K562 (cell line): ENCODE measurements around the gene PDZRN4. TPM values are rescaled to one million over a fixed set of nuclear protein-coding genes. Genes with fewer than 3 reads are reported as not detected.

Experiments used
- ATAC-seq: fragments of 200-7000 bp; cut with Tn5 transposase; 3 replicates; pipeline ENCODE4 v1.9.1; 2020; ENCODE audit warnings: moderate library complexity
- BruUV-seq: library from RNA; stranded (reverse); fragments of 400-500 nt; replicated peaks from 2 replicates; lab custom pipeline; 2021; lab: Mats Ljungman, UMichigan
- CTCF ChIA-PET: fragments of 300-600 bp; formaldehyde crosslinking; extraction: SDS; loops from one replicate; lab custom pipeline; 2021; ENCODE audit warnings: low intra/inter-chr PET ratio; lab: Yijun Ruan, JAX
- POLR2A ChIA-PET: fragments of 300-600, 350-650 bp; sonication (Branson Sonifier 250); formaldehyde crosslinking; extraction: SDS; loops from one replicate; lab custom pipeline; 2021; ENCODE audit warnings: antibody characterized with exemption, inconsistent platforms; lab: Yijun Ruan, JAX
- DNase-seq, 4 experiments: peaks; one replicate each; pipeline versions ENCODE4 v3.0.0 to v3.0.0-alpha.2; 2011 to 2018; ENCODE audit warnings: low spot score in 3 of 4, mixed read lengths in 3 of 4; ENCODE audit errors: extremely low read depth in 1 of 4
- FAIRE-seq: peaks from 2 replicates; lab custom pipeline; 2011; peaks lifted over from hg19 to GRCh38; lab: Jason Lieb, UNC
- H2AFZ ChIP-seq: 2 replicates; pipeline ENCODE4 v1.6.0; 2011; ENCODE audit warnings: low read depth, low read length, control low read depth, inconsistent platforms
- H3K27ac ChIP-seq: fragments of 200-600 bp; 3 replicates; pipeline ENCODE4 v1.8.0; 2011; ENCODE audit warnings: low read depth, mild to moderate bottlenecking, control low read depth, inconsistent platforms, low read length, moderate library complexity, mixed read lengths; ENCODE audit errors: extremely low read depth
- H3K27me3 ChIP-seq, 2 experiments: fragments of 300-600 bp in 1 of 2; 2 replicates in 1 of 2; 3 replicates in 1 of 2; pipeline versions ENCODE4 v1.6.0 to v1.8.0; 2011; ENCODE audit warnings: inconsistent platforms in 2 of 2, low read length in 2 of 2, mild to moderate bottlenecking in 1 of 2, mixed read lengths in 1 of 2, moderate library complexity in 1 of 2; ENCODE audit not compliant: control insufficient read depth in 2 of 2, insufficient read depth in 2 of 2
- H3K36me3 ChIP-seq: fragments of 300-600 bp; 3 replicates; pipeline ENCODE4 v1.8.0; 2011; ENCODE audit warnings: mild to moderate bottlenecking, low read length, inconsistent platforms; ENCODE audit not compliant: control insufficient read depth, insufficient read depth
- H3K4me1 ChIP-seq, 2 experiments: fragments of 200-600 bp in 1 of 2; replicated peaks in 1 of 2; 2 replicates in 1 of 2; 3 replicates in 1 of 2; pipeline versions ENCODE4 v1.5.1 to v1.8.0; 2011; ENCODE audit warnings: inconsistent platforms in 2 of 2, low read length in 2 of 2, mild to moderate bottlenecking in 1 of 2, mixed read lengths in 1 of 2, moderate library complexity in 1 of 2; ENCODE audit not compliant: control insufficient read depth in 2 of 2, insufficient read depth in 2 of 2
- H3K4me2 ChIP-seq: 2 replicates; pipeline ENCODE4 v1.6.1; 2011; ENCODE audit warnings: low read length, control low read depth, inconsistent platforms, mixed read lengths; ENCODE audit not compliant: insufficient read depth
- H3K4me3 ChIP-seq: fragments of 200-600 bp; sonication (generic), shearing (Covaris generic); 2 replicates; pipeline ENCODE4 v1.5.1; 2016; ENCODE audit warnings: control low read depth, inconsistent platforms
- H3K79me2 ChIP-seq: fragments of 200-600 bp; 3 replicates; pipeline ENCODE4 v1.8.0; 2011; ENCODE audit warnings: low read length, inconsistent platforms; ENCODE audit not compliant: control insufficient read depth, insufficient read depth
- H3K9ac ChIP-seq, 2 experiments: 2 replicates each; pipeline versions ENCODE4 v1.6.0 to v1.6.1; 2011; ENCODE audit warnings: low read depth in 2 of 2, low read length in 2 of 2, control low read depth in 1 of 2, inconsistent platforms in 1 of 2, mild to moderate bottlenecking in 1 of 2, mixed read lengths in 1 of 2; ENCODE audit not compliant: insufficient read depth in 1 of 2
- H3K9me1 ChIP-seq: one replicate; pipeline ENCODE4 v1.6.0; 2011; ENCODE audit warnings: inconsistent platforms, mild to moderate bottlenecking, low read length, moderate library complexity; ENCODE audit not compliant: control insufficient read depth, insufficient read depth
- H3K9me3 ChIP-seq: replicated peaks from 2 replicates; pipeline ENCODE4 v1.5.1; 2011; ENCODE audit warnings: low read depth, low read length, inconsistent platforms; ENCODE audit not compliant: control insufficient read depth, insufficient read depth
- H4K20me1 ChIP-seq: replicated peaks from 2 replicates; pipeline ENCODE4 v1.6.1; 2011; ENCODE audit warnings: low read length, inconsistent platforms, mixed read lengths; ENCODE audit not compliant: control insufficient read depth, insufficient read depth
- ARID4B ChIP-seq: sonication (generic); formaldehyde crosslinking; IDR thresholded peaks from 2 replicates; pipeline ENCODE4 v1.8.0; 2022; ENCODE audit warnings: mild to moderate bottlenecking, missing genetic modification reagents
- FOXK2 ChIP-seq, 2 experiments: fragments of 450-650 bp; IDR thresholded peaks in 1 of 2; conservative IDR thresholded peaks in 1 of 2; 2 replicates each; pipeline ENCODE4 v1.6.1; 2016; ENCODE audit warnings: low read depth in 2 of 2, mild to moderate bottlenecking in 1 of 2
- GMEB1 ChIP-seq: fragments of 250-450 bp; sonication (Bioruptor Pico); IDR thresholded peaks from 2 replicates; pipeline ENCODE4 v1.4.0; 2020; ENCODE audit warnings: mild to moderate bottlenecking
- ILF3 ChIP-seq: fragments of 450-650 bp; IDR thresholded peaks from 2 replicates; pipeline ENCODE4 v1.6.1; 2018; ENCODE audit warnings: antibody characterized with exemption, mild to moderate bottlenecking, moderate library complexity, borderline replicate concordance
- MED1 ChIP-seq: sonication (generic); formaldehyde crosslinking; IDR thresholded peaks from 2 replicates; pipeline ENCODE4 v1.8.1; 2023; ENCODE audit warnings: missing genetic modification reagents, borderline replicate concordance
- RBM34 ChIP-seq: fragments of 200-400 bp; formaldehyde crosslinking; IDR thresholded peaks from 2 replicates; pipeline ENCODE4 v1.6.1; 2018; ENCODE audit warnings: low read length, borderline replicate concordance; ENCODE audit not compliant: insufficient read depth
- SUPT5H ChIP-seq: fragments of 450-650 bp; IDR thresholded peaks from 2 replicates; pipeline ENCODE4 v1.6.1; 2016
- ZC3H11A ChIP-seq: IDR thresholded peaks from 2 replicates; pipeline ENCODE4 v1.6.1; 2012; ENCODE audit warnings: low read depth, low read length, improper control_type of control experiment
- ZNF57 ChIP-seq: fragments of 450-650 bp; formaldehyde crosslinking; IDR thresholded peaks from 2 replicates; pipeline ENCODE4 v1.4.0; 2020; ENCODE audit warnings: mild to moderate bottlenecking, moderate library complexity
- WGBS: fragments of 100-300 bp; shearing (Covaris generic); methylation state at CpG from one replicate; pipeline ENCODE4 v1.1.6; 2016; ENCODE audit warnings: low coverage, mixed read lengths; ENCODE audit not compliant: insufficient coverage; ENCODE audit errors: missing lambda C conversion rate; 5-methylcytosine and 5-hydroxymethylcytosine counted together
- in situ Hi-C: fragments of 300-500 bp; cut with MboI; formaldehyde crosslinking; loops from 4 replicates; pipeline ENCODE4 v1.15.0; 2018; ENCODE audit warnings: inconsistent platforms, mixed read lengths
- intact Hi-C: fragments of 100-400 bp; cut with micrococcal nuclease; formaldehyde crosslinking; loops from 2 replicates; pipeline ENCODE4 v1.14.2; 2022
- polyA plus RNA-seq, 8 experiments: library from polyadenylated mRNA; depleted of rRNA in 4 of 8; stranded (reverse) in 5 of 8; unstranded in 3 of 8; fragments of >200 nt; fragmentation: Nextera tagmentation in 2 of 8; fragmentation: Illumina TruSeq in 1 of 8; extraction: Ambion mirVana in 2 of 8; extraction: Trizol in 1 of 8; gene quantifications; 2 replicates each; pipeline versions ENCODE4 v1.2.1 to v1.2.3, GENCODE V29; 2011 to 2014; ENCODE audit warnings: inconsistent platforms in 1 of 8, missing spikeins in 1 of 8
- total RNA-seq, 7 experiments: library from RNA; depleted of rRNA in 6 of 7; stranded (reverse); fragments of >200 nt in 6 of 7; fragmentation: Illumina TruSeq in 2 of 7; extraction: Trizol in 2 of 7; gene quantifications; 2 replicates each; pipeline versions ENCODE4 v1.2.1 to v1.2.3, GENCODE V29; 2011 to 2021; ENCODE audit warnings: low replicate concordance in 1 of 7
- TF ChIP-seq, protein P1 (sequence below), 2 experiments: fragments of 250-450 bp in 1 of 2; fragments of 450-650 bp in 1 of 2; sonication (Bioruptor Pico) in 1 of 2; IDR thresholded peaks; 2 replicates each; pipeline versions ENCODE4 v1.6.1 to v1.8.0; 2016 to 2021; ENCODE audit warnings: mild to moderate bottlenecking in 2 of 2, moderate library complexity in 2 of 2, missing compliant biosample characterization in 1 of 2, missing genetic modification characterization in 1 of 2
- TF ChIP-seq, protein P2 (sequence below): fragments of 450-650 bp; formaldehyde crosslinking; IDR thresholded peaks from 2 replicates; pipeline ENCODE4 v1.4.0; 2022; ENCODE audit warnings: missing genetic modification characterization

The PDZRN4 gene
- total and polyA plus RNA-seq, 9 of the 15 experiments (the other 6 are each of a cell fraction or from before 2014, with no cell fraction given): not detected

GRCh38 chr12:41552588-41552987, 364.5 kb downstream of the PDZRN4 start:
- FAIRE-seq: no peak
- TF ChIP-seq ARID4B: no peak
- TF ChIP-seq MED1 (CRISPR knock-in tag): no peak
- no peak for TF ChIP-seq SUPT5H
- TF ChIP-seq, protein P1, sequence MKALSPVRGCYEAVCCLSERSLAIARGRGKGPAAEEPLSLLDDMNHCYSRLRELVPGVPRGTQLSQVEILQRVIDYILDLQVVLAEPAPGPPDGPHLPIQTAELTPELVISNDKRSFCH (CRISPR knock-in tag; IDR thresholded peaks at IDR 0.05): no peak
- TF ChIP-seq, protein P1 (tag; IDR thresholded peaks at IDR 0.05): no peak
- no peak for TF ChIP-seq RBM34
- TF ChIP-seq, protein P2, sequence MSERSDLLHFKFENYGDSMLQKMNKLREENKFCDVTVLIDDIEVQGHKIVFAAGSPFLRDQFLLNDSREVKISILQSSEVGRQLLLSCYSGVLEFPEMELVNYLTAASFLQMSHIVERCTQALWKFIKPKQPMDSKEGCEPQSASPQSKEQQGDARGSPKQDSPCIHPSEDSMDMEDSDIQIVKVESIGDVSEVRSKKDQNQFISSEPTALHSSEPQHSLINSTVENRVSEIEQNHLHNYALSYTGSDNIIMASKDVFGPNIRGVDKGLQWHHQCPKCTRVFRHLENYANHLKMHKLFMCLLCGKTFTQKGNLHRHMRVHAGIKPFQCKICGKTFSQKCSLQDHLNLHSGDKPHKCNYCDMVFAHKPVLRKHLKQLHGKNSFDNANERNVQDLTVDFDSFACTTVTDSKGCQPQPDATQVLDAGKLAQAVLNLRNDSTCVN (CRISPR knock-in tag): no peak
- no peak for TF ChIP-seq FOXK2 (conservative IDR thresholded peaks at IDR 0.05 in 1 of 2, IDR thresholded peaks at IDR 0.05 in 1 of 2; ENCODE audit: low read depth in 2 of 2)
- TF ChIP-seq GMEB1 (CRISPR knock-in tag): no peak
- no peak for TF ChIP-seq ZNF57 (CRISPR knock-in tag)
- TF ChIP-seq ILF3: no peak
- TF ChIP-seq ZC3H11A: no peak

More at GRCh38 chr12:41552588-41552987, 364.5 kb downstream of the PDZRN4 start:
- H3K4me3 ChIP-seq: no peak overlapping the region
- H2AFZ ChIP-seq: no peak overlapping the region
- no peaks in the 10 kb centered on the region for H3K9me3 ChIP-seq
- no TSS peak for BruUV-seq
- no peaks in the 10 kb centered on the region for H4K20me1 ChIP-seq
- ChIA-PET POLR2A (no interaction called here), CTCF (no interaction called here)
- no peaks in the 10 kb centered on the region for H3K9me1 ChIP-seq
- no peaks in the 10 kb centered on the region for H3K4me1 ChIP-seq
- ATAC-seq (no peak), DNase-seq (no peak)
- no peaks in the 10 kb centered on the region for H3K79me2 ChIP-seq
- no peaks in the 10 kb centered on the region for H3K36me3 ChIP-seq
- no peak overlapping the region for H3K4me2 ChIP-seq
- no peak overlapping the region for H3K27ac ChIP-seq
- H3K9ac ChIP-seq: no peak overlapping the region
- in situ Hi-C loops (no loop called here), intact Hi-C loops (no loop called here)
- 0% methylated on average over 9 of the region's 9 CpGs for WGBS
- H3K27me3 ChIP-seq: no peaks in the 10 kb centered on the region
